Adrenal gland (tissue), 5 donors: ENCODE data around the gene FBXO36.

Experiments
- POLR2A ChIP-seq, 2 donors: fragments of 450-650 bp; IDR thresholded peaks; one replicate each; pipeline ENCODE4 v1.6.1; 2017; ENCODE audit warnings: antibody characterized with exemption in 2 of 2, mild to moderate bottlenecking in 2 of 2, moderate library complexity in 1 of 2
- TF ChIP-seq, protein P1 (sequence below), 6 experiments: fragments of 450-650 bp in 4 of 6; fragments of 200-600 bp in 2 of 6; sonication (generic) in 1 of 6; IDR thresholded peaks; 1 replicate in 5 of 6; 2 replicates in 1 of 6; pipeline versions ENCODE4 v1.5.1 to v1.8.0; 2016 to 2021; ENCODE audit warnings: antibody characterized with exemption in 6 of 6, mild to moderate bottlenecking in 2 of 6, moderate library complexity in 1 of 6
- donor health status: DM: no; HTN: no; CAD: no.

DNA sequence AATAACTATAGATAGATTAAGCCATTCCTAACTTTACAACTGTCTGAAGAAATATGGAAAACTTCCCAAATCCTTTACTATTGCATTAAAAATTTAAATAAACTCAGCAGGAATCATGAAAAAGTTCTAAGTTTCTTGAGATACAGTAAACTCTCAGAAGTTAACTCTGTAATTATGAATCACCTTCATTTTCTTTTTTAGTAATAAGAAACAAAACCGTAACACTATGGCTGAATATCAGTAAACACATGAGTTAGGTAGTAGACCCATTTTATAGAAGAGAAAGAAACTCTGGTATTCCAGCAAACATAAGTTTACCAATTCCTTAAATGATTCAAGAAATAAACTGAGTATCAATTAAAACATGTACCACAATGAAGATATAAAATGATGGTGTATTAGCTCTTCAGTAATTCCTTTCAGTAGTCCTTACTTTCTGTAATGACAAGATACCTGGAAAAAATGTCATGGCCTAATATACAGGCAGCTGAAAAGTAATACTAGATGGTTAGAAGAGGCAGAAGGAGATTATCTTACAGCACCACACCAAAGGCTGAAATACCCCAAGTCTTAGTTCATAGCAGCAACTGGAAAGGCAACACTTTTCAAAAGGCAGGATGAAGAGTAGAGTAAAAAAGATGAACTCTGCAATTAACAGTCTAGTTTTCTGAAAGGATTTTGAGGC lies 12.0 kb upstream of the FBXO36 start:
- TF ChIP-seq, protein P1, sequence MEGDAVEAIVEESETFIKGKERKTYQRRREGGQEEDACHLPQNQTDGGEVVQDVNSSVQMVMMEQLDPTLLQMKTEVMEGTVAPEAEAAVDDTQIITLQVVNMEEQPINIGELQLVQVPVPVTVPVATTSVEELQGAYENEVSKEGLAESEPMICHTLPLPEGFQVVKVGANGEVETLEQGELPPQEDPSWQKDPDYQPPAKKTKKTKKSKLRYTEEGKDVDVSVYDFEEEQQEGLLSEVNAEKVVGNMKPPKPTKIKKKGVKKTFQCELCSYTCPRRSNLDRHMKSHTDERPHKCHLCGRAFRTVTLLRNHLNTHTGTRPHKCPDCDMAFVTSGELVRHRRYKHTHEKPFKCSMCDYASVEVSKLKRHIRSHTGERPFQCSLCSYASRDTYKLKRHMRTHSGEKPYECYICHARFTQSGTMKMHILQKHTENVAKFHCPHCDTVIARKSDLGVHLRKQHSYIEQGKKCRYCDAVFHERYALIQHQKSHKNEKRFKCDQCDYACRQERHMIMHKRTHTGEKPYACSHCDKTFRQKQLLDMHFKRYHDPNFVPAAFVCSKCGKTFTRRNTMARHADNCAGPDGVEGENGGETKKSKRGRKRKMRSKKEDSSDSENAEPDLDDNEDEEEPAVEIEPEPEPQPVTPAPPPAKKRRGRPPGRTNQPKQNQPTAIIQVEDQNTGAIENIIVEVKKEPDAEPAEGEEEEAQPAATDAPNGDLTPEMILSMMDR (IDR thresholded peaks at IDR 0.05) = no peak
- no peak for TF ChIP-seq POLR2A (IDR thresholded peaks at IDR 0.05)
